GM03348 (cell line): ENCODE measurements around the gene RALGAPB.
"Not testable (repeated sequence)": the region's sequence is repeated elsewhere in the genome, so short reads cannot be mapped to it uniquely, and the experiment has no call there.

Source experiments
- DNase-seq: peaks from one replicate; pipeline ENCODE4 v3.0.0; 2012; ENCODE audit warnings: low spot score

The RALGAPB gene

DNA sequence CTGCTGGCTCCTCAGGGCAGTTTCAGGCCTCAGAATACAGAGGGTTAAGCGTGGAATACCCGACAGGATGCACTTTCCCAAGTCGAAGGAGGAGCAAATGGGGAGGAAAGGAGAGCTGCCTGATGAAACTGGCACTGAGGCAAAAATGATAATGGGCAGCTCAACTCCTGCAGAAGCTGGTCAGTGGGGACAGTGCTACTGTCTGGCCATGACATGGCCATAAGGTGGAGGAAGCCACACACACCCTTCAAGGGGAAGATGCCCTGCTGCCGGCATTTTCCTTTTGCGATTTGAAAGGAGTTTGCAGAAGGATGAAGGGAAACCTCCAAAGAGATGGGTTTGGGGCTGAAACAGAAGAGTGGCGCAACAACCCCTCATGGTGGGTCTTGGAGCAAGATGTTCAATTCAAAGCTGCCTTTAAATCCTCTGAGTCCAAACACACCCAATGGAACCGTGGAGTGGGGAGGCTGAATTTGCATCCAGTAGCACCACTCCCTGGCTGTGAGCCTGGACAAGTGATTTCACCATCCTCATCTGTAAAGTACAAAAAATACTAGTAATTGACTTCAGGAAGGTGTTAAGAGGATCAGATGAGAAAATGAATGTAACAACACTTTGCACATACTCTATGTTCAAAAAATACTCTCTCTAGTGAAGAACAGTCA lies 111.6 kb downstream of the RALGAPB start:
- DNase-seq = no peak

DNA sequence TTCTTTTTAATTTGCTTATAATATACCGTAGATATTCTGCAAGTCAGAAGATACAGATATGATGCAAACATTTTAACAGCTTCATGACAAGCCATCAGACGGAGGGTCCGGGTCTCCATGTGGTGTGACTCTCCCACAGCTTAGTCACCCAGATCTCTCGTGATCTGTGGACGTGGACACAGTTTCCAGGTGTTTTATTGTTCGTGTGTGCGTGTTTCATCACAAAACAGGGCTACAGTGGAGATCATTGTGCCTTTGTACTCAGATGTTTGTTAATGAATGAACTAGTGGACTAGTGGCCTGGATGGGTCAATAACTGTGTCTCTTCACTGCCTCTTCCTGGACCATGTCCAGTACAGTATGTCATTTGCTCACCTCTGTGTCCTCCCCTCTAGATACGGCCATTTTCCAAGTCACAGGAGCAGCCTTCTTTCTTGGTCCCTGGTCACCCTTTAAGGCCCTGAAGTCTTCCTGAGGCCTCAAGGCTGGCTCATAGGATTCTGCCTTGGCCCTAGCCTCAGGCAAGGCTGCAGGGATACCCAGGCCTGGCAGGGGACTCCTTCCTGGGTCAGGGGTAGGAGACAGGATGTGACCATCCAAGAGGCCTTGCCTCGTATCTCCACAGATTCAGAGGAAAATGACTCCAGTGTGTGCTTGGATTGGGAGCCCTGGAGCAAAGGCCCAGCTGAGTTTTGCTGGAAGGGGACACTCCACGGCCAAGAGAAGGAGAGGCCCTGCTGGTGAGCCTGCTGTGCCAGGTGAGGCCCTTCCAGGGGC lies 112.9 kb downstream of the RALGAPB start:
- no peak for DNase-seq

DNA sequence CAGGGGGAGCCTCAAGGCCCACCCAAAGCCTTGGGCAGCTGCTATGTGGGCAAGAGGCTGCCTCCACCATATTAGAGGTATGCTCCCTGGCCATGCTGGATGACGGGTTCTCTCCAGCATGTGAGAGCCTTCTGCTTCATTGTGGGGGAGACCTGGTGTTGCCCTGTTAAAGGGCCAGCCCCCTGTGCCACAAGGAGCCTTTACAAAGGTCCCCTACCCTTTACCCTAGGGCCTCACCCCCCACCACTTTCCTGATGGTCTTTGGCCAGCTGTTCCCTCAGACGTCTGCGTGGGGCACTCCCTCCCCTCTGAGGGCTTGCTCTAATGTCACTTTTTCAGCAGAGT lies 113.5 kb downstream of the RALGAPB start:
- DNase-seq = no peak

DNA sequence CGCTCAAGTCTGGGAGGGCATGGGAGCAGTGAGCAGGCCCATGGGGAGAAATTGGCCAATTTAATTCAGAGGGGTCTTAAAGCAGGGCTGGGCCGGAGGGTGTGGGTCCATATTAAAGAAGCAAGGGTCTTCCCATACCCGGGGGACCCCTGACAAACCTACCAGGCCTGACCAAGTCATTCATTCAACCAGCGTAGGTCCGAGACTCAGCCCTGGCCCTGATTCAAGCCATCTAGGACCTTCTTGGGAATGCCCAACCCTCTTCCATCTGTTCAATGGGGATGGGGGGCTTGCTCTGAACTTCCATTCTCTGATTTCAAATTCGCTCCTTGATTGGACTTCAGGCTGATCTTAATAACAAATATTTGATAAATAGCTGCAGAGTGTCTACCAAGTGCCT lies 115.7 kb downstream of the RALGAPB start:
- no peak for DNase-seq

DNA sequence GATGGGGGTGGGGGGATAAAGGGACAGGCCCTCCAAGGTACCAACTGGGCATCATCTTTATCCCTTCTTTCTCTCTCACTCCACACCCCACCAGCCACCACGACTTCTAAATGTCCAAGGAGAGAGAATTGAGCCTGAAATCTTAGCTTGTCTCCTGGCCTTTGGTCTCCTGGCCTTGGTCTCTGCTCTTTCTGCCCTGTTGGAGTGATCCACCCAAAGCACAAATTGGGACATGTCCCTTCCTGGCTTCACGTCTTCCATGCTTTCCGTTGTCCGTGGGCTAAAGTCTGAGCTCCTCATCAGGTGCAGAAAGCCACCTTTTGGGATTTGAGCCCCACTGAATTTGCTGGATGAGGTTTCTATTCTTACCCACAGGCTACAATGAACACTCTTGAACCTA lies 116.7 kb downstream of the RALGAPB start:
- DNase-seq = no peak

DNA sequence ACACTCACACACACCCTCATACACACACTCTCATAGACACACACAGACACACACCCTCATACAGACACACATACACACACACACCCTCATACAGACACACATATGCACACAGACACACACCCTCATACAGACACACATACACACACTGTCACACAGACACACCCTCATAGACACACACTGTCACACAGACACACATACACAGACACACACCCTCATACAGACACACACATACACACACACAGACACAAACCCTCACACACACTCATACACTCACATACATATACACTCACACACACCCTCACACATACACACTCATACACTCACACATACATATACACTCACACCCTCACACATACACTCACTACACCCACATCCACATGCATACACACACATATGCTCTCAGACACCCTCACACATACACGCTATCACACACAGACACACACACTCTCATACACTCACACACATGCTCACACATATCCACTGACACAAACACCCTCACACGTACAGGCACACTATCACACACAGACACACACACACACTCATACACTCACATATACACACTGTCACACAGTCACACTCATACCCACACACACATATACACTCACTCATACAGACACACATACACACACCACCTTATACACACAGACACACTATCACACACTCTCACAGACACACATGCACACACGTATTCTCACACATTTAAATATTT lies 117.5 kb downstream of the RALGAPB start:
- no peak for DNase-seq

DNA sequence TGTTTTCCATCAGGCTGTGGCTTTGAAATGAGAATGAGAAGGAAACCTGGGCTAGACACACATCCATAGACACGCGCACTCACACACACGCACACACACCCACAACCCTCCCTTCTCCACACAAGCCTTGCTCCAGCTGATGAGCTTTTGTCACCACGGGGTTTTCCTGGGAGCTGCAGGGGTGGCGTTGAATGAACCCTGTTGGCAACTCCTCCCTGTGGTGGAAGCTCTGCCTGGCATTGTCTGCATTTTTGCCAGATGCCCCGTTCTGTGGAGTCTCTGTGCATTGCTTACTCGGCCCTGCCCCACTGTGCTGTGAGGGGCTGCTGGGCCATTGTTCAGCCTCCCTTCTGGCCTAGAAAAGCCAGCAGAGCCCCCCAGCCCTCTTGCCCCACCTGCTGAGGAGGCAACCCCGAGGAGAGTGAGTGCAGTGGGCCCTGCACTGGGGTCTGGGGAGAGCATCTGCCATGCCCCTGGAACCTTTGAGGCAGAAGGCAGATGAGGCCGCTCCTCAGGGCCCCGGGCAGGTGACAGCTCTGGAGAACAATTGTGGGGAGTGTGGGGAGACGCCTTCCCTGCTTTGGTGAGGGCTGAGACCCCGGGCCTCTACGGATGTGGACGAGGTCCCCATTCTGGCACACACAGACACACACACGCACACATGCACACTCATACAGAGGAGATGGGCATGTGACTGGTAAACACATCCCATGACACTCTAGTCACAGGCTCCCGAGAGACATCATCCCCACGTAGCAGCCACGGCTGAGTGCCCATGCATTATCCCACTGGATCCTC lies 118.2 kb downstream of the RALGAPB start:
- no peak for DNase-seq

DNA sequence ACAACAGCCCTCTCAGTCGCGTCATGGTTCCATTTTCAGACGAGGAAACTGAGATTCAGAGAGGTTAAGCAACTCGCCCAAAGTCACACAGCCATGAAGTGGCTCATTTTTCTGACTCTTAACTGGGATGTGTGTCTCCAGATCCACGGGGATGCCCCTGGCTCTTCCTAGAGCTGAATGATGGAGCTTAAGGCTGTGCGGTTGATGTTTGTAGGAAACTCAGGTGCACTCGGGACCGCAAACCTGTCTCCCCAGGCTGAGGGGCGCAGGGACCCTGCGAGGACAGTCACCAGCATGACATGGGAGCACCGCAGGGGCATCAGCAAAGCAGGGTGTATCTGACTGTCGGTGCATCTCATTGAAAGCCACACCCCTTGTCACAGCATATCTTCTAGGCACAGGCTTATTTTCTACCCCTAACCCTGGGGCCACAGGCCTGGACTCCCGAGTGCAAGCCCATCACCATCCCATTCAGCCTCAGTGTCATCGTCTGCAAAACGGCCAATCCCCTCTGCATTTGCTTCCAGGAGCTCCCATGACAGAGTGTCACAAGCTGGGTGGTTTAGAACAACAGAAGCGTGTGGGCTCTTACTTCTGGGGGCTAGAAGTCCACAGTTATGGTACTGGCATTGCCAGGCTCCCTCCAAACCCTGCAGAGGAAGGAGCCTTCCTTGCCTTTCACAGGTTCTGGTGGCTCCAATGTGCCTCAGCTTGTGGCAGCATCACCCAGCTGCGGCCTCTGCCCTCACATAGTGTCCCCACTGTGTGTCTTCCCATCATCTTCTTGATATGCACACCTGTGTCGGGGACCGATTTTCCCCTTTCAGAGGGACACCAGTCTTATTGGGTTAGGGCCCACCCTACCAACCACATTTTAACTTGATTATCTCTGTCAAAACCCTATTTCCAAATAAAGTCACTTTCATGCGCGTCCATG lies 119.1 kb downstream of the RALGAPB start:
- no peak for DNase-seq

DNA sequence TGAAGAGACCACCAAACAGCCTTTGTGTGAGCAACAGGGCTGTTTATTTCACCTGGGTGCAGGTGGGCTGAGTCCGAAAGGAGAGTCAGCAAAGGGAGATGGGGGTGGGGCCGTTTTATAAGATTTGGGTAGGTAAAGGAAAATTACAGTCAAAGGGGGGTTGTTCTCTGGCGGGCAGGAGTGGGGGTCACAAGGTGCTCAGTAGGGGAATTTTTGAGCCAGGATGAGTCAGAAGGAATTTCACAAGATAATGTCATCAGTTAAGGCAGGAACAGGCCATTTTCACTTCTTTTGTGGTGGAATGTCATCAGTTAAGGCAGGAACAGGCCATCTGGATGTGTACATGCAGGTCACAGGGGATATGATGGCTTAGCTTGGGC lies 119.8 kb downstream of the RALGAPB start:
- DNase-seq = not testable (repeated sequence)

DNA sequence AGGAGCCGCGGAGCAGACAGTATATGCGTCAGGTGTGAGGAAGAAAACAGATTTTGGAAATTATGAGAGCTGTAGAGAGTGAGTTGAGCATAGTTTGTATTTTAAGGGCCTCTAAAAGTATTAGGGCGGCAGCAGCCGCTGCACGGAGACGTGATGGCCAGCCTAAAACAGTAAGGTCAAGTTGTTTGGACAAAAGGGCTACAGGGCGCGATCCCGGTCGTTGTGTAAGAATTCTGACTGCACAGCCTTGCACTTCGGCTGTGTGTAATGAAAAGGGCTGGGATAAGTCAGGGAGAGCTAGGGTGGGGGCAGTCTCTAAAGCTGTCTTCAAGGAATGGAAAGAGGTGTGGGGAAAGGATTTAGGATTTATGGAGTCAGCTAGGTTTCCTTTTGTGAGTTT lies 121.6 kb downstream of the RALGAPB start:
- DNase-seq = not testable (repeated sequence)

DNA sequence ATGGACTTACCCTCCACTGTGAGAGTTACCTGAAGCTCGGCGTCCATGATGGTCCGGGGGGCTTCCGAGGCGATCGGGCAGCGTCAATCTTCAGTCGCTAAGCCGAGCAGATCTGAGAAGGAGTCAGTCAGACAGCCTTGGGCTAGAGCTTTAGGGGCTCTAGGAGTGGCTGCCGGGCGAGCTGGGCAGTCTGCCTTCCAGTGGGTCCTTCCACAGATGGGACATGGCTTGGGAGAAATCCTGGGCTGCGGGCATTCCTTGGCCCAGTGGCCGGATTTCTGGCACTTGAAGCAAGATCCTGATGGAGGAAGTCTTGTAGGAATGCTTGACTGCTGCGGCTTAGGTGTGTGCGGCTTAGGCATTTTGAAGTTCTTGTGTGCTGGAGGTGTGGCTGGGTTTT lies 123.2 kb downstream of the RALGAPB start:
- not testable (repeated sequence) for DNase-seq

DNA sequence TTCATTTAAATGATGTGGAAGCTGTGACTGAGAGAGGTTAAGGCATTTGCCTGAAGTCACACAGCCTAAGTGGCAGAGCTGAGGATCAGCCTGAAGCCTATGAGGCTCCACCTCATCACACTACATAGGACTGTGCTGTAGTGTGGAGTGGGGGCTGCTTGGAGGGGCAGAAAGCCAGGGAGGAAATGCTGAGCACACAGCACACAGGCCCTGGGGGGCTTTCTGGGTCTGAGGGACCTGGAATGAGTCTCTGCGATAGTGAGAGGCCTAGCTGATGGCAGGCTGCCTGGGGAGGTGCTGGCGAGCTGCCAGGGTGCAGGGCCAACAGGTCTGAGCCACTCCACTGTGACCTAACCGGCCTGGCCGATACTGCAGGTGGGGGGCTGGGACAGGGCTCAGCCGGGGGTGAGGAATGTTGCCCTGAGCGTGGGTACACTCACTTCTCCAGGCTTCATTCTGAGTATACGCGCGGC lies 126.8 kb downstream of the RALGAPB start:
- DNase-seq = no peak

DNA sequence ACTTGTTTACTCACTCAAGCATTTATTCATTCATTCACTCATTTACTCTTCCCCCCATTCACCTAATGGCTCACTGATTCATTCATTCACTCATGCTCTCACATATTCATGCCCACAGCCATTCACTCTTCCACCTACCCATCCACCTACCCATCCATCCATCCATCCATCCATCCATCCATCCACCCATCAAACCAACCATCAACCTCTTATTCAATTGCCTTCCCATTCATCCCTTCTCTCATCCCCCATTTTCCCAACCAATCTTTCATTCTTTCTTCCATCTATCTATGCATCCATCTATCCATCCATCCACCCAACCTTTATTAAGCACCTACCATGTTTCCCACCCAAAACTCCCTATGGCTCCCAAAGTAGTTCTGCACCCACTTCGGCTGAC lies 127.4 kb downstream of the RALGAPB start:
- no peak for DNase-seq

DNA sequence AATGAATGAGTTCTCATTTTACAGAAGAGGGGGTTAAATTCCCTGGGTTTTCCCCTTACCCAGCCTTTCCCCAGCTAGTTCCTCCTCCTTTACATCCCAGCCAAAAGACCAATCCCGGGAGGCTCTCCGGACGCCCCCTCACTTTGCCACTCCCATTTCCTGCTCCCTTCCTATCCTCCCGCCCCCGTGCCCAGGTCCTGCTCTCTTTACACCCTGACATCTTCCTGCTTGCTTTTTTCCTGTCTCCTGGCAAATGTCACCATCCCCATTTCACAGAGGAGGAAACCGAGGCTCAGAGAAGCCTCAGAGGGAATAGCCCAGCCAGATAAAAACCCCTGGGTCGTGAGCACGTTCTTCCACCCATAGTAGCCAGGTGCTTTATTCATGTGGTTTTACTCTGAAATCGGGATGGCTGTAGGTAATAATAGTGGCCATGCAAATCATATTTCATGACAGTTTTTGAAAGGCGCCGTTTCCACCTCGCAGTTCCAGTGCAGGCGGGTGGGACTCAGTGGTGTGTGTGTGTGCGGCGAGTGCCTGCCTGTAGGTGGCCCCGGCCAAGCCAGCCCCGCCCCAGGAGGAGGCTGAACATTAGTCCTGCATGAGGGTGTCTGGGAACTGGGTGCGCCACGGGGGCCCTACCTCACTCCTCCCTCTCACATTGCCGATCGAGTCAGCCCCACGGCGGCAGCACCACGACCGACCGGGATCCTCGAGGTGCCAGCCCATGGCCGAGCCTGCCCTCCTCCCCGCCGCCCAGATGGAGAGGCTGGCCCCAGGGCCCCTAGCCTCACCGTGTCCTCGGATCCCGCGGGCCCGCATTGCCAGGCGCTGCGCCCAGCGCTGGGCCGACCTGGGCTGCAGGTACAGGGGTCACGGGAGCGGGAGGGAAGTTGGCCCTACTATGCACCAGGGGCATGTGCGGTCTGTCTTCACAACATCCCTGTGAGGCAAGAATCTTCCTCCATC lies 128.9 kb downstream of the RALGAPB start, which contains the start of gene ARHGAP40:
TSS of gene ARHGAP40 (plus strand) at position 594 of the 969 bp plus-strand sequence.
- DNase-seq = peak; percentile 35

DNA sequence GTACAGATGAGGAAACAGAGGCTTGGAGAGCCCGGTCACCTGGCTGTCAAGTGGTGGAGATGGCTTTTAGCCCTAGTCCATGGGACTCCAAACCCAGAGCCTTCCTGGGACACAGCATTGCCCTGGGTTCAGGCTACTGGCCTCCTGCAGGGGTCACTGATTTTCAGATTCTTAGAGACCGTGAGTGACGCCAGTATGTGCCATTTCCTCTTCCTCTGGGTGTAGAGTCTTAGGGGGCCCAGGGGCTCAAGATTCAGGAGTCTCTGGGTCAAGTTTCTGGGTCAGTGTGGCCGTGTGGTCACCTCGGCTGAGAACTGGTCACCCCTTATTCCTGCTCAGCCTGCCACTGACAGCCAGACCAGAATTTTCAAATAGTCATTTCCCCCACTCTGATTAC lies 129.5 kb downstream of the RALGAPB start:
- DNase-seq = no peak

DNA sequence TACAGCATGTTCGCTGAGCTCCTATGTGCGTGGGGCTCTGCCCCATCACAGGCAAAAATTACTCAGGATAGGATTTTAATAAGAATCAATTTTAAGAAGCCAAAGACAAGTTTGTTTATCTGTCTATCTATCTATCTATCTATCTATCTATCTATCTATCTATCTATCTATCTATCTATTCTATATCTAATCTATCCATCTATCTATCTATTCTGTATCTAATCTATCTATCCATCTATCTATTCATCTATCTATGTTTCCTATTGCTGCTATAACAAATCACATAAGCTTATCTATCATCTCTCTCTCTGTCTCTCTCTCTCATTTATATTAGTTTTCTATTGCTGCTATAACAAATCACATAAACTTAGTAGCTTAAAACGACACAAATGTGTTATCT lies 130.6 kb downstream of the RALGAPB start:
- DNase-seq = no peak

DNA sequence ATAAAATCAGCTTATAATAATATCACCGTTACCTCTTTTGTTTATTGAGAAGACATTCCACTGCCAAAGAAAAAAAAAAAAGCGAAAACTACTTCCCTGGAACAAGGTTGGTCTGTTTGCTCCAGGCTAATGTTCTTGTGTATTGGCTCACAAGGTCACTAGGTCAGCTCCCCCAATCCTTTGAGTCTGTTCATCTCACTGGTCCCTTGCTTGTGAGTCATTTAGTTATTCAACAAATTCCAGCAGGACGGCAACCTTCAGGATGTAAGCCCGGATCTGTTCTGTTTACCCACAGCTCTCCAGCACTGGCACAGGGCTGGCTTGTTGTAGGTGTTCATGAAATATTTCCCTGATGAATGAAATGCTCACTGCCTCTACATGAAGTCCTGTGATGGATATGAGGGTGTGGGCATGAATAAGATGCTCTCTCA lies 132.2 kb downstream of the RALGAPB start:
- DNase-seq = no peak

DNA sequence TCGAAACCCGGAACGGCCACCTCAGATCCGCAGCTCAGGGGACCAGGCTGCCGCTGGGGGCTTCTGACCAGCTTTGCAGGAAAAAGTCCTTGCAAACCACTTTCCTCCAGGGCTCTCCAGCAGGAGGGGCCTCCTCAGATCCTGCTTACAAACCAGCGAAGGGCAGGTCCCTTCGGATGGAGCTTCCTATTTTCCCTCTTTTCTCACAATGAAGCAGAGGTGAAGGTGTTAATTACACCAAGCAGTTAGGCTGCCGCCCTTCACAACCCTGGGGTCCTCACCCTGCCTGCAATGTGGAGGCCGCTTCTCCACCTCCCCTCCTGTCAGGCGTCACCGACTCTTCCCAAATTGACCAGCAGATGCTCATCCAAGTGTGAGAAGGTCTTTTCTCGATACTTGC lies 134.7 kb downstream of the RALGAPB start:
- no peak for DNase-seq

DNA sequence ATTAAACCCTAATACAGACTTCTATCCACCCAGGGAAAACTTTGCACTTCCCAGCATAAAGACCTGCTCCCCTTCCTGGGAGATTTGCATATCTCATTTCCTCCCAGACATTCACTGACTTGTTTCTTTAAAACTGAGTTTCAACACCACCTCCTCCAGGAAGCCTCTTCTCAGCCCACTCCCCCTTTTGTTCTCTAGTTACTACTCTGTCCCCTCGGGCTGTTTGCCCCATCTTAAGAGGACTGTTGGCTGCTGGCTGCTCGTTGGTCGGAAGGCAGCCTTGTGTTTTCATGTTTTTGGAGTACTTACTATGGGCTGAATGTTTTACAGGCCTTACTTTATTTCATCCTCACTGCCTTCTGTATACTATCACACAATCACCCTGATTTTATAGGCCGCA lies 135.5 kb downstream of the RALGAPB start:
- no peak for DNase-seq

DNA sequence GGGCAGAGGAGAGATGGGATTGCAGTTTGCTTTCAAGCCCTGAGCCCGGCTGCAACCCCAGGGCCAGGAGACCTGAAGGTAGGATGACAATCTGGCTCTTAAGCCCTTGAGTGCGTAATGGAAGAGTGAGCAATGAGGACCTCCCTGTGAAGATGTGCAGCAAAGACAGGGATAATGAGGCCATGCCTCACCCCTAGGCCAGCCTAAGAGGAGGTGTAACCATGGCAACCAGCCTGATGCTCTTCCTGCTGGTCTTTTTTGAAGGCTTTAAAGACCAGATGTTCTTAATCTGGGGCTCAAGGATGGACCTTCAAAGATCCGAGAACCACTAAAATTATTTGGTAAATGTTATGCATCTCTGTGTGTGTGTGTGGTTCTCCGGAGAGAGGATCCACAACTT lies 137.2 kb downstream of the RALGAPB start:
- DNase-seq = no peak
